ENCODE data around the gene RPS23. TPM values are rescaled to one million over a fixed set of nuclear protein-coding genes. Genes with fewer than 3 reads are reported as not detected.
"Not testable (repeated sequence)": the region's sequence is repeated elsewhere in the genome, so short reads cannot be mapped to it uniquely, and the experiment has no call there.

The RPS23 gene
- polyA plus RNA-seq, 2 donors: 1,380 to 2,621 TPM

- Histone ChIP-seq H3K9me3 (ENCODE audit: control insufficient read depth in 2 of 2, insufficient read depth in 1 of 2, low read depth in 1 of 2, low read length in 1 of 2) (no peaks in the 10 kb centered on the region), H3K27me3 (ENCODE audit: control insufficient read depth in 1 of 2, insufficient read depth in 2 of 2, low read length in 2 of 2) (no peaks in the 10 kb centered on the region), H3K36me3 (ENCODE audit: control insufficient read depth in 2 of 2, insufficient read depth in 2 of 2, low read length in 1 of 2) (peaks cover 0 to 9% of the 10 kb centered on the region in 2 donors), H3K4me1 (ENCODE audit: control insufficient read depth in 2 of 2, insufficient read depth in 2 of 2, low read length in 1 of 2) (no peaks in the 10 kb centered on the region), H3K4me3 (ENCODE audit: low read depth in 1 of 2, low read length in 2 of 2) (no peak overlapping the region), H3K27ac (ENCODE audit: low read depth in 2 of 2, low read length in 1 of 2) (no peak overlapping the region)
- WGBS, 2 donors: 83 to 89% methylated on average over 1 of the region's 1 CpG
Measured at GRCh38 chr5:82275216-82275664, 2.9 kb downstream of the RPS23 start.

GRCh38 chr5:82274343-82275211, 3.6 kb downstream of the RPS23 start:
- H3K4me1 ChIP-seq (ENCODE audit: control insufficient read depth in 2 of 2, insufficient read depth in 2 of 2, low read length in 1 of 2): no peaks in the 10 kb centered on the region
- no peaks in the 10 kb centered on the region for H3K9me3 ChIP-seq (ENCODE audit: control insufficient read depth in 2 of 2, insufficient read depth in 1 of 2, low read depth in 1 of 2, low read length in 1 of 2)
- no peak overlapping the region for H3K27ac ChIP-seq (ENCODE audit: low read depth in 2 of 2, low read length in 1 of 2)
- no peak overlapping the region for H3K4me3 ChIP-seq (ENCODE audit: low read depth in 1 of 2, low read length in 2 of 2)
- H3K27me3 ChIP-seq (ENCODE audit: control insufficient read depth in 1 of 2, insufficient read depth in 2 of 2, low read length in 2 of 2): no peaks in the 10 kb centered on the region
- peaks cover 0 to 9% of the 10 kb centered on the region in 2 donors for H3K36me3 ChIP-seq (ENCODE audit: control insufficient read depth in 2 of 2, insufficient read depth in 2 of 2, low read length in 1 of 2)
- 84 to 87% methylated on average over 31 of the region's 31 CpGs for WGBS, 2 donors

- H3K36me3 ChIP-seq (ENCODE audit: control insufficient read depth in 2 of 2, insufficient read depth in 2 of 2, low read length in 1 of 2); H3K4me3 ChIP-seq (ENCODE audit: low read depth in 1 of 2, low read length in 2 of 2); H3K27me3 ChIP-seq (ENCODE audit: control insufficient read depth in 1 of 2, insufficient read depth in 2 of 2, low read length in 2 of 2); H3K27ac ChIP-seq (ENCODE audit: low read depth in 2 of 2, low read length in 1 of 2); H3K4me1 ChIP-seq (ENCODE audit: control insufficient read depth in 2 of 2, insufficient read depth in 2 of 2, low read length in 1 of 2); H3K9me3 ChIP-seq (ENCODE audit: control insufficient read depth in 2 of 2, insufficient read depth in 1 of 2, low read depth in 1 of 2, low read length in 1 of 2): not testable (repeated sequence)
- WGBS, 2 donors: 64 to 88% methylated on average over 4 of the region's 4 CpGs
Measured at GRCh38 chr5:82273426-82273825, 4.7 kb downstream of the RPS23 start.

- not testable (repeated sequence) for H3K27me3 ChIP-seq (ENCODE audit: control insufficient read depth in 1 of 2, insufficient read depth in 2 of 2, low read length in 2 of 2); H3K4me1 ChIP-seq (ENCODE audit: control insufficient read depth in 2 of 2, insufficient read depth in 2 of 2, low read length in 1 of 2); H3K36me3 ChIP-seq (ENCODE audit: control insufficient read depth in 2 of 2, insufficient read depth in 2 of 2, low read length in 1 of 2); H3K4me3 ChIP-seq (ENCODE audit: low read depth in 1 of 2, low read length in 2 of 2); H3K27ac ChIP-seq (ENCODE audit: low read depth in 2 of 2, low read length in 1 of 2); H3K9me3 ChIP-seq (ENCODE audit: control insufficient read depth in 2 of 2, insufficient read depth in 1 of 2, low read depth in 1 of 2, low read length in 1 of 2)
- WGBS, 2 donors: 85 to 91% methylated on average over 24 of the region's 24 CpGs
Measured at GRCh38 chr5:82272571-82273356, 5.4 kb downstream of the RPS23 start.

GRCh38 chr5:82269363-82269762, 8.8 kb downstream of the RPS23 start:
- WGBS, 2 donors: 80 to 90% methylated on average over 2 of the region's 2 CpGs
- H3K9me3 ChIP-seq (ENCODE audit: control insufficient read depth in 2 of 2, insufficient read depth in 1 of 2, low read depth in 1 of 2, low read length in 1 of 2); H3K27me3 ChIP-seq (ENCODE audit: control insufficient read depth in 1 of 2, insufficient read depth in 2 of 2, low read length in 2 of 2); H3K4me1 ChIP-seq (ENCODE audit: control insufficient read depth in 2 of 2, insufficient read depth in 2 of 2, low read length in 1 of 2); H3K36me3 ChIP-seq (ENCODE audit: control insufficient read depth in 2 of 2, insufficient read depth in 2 of 2, low read length in 1 of 2); H3K27ac ChIP-seq (ENCODE audit: low read depth in 2 of 2, low read length in 1 of 2); H3K4me3 ChIP-seq (ENCODE audit: low read depth in 1 of 2, low read length in 2 of 2): not testable (repeated sequence)

- 94 to 95% methylated on average over 9 of the region's 9 CpGs for WGBS, 2 donors
- not testable (repeated sequence) for H3K36me3 ChIP-seq (ENCODE audit: control insufficient read depth in 2 of 2, insufficient read depth in 2 of 2, low read length in 1 of 2); H3K27me3 ChIP-seq (ENCODE audit: control insufficient read depth in 1 of 2, insufficient read depth in 2 of 2, low read length in 2 of 2); H3K4me3 ChIP-seq (ENCODE audit: low read depth in 1 of 2, low read length in 2 of 2); H3K9me3 ChIP-seq (ENCODE audit: control insufficient read depth in 2 of 2, insufficient read depth in 1 of 2, low read depth in 1 of 2, low read length in 1 of 2); H3K27ac ChIP-seq (ENCODE audit: low read depth in 2 of 2, low read length in 1 of 2); H3K4me1 ChIP-seq (ENCODE audit: control insufficient read depth in 2 of 2, insufficient read depth in 2 of 2, low read length in 1 of 2)
Measured at GRCh38 chr5:82267297-82267933, 10.7 kb downstream of the RPS23 start.

- 44 to 57% methylated on average over 4 of the region's 4 CpGs for WGBS, 2 donors
- H3K9me3 ChIP-seq (ENCODE audit: control insufficient read depth in 2 of 2, insufficient read depth in 1 of 2, low read depth in 1 of 2, low read length in 1 of 2): peaks cover 0 to 3% of the 10 kb centered on the region in 2 donors
- H3K36me3 ChIP-seq (ENCODE audit: control insufficient read depth in 2 of 2, insufficient read depth in 2 of 2, low read length in 1 of 2): no peaks in the 10 kb centered on the region
- no peaks in the 10 kb centered on the region for H3K4me1 ChIP-seq (ENCODE audit: control insufficient read depth in 2 of 2, insufficient read depth in 2 of 2, low read length in 1 of 2)
- H3K27me3 ChIP-seq (ENCODE audit: control insufficient read depth in 1 of 2, insufficient read depth in 2 of 2, low read length in 2 of 2): no peaks in the 10 kb centered on the region
- H3K27ac ChIP-seq (ENCODE audit: low read depth in 2 of 2, low read length in 1 of 2): no peak overlapping the region
- no peak overlapping the region for H3K4me3 ChIP-seq (ENCODE audit: low read depth in 1 of 2, low read length in 2 of 2)
Measured at GRCh38 chr5:82265047-82265446, 13.1 kb downstream of the RPS23 start.

GRCh38 chr5:82259172-82259800, 18.9 kb downstream of the RPS23 start:
- Histone ChIP-seq H3K4me1 (ENCODE audit: control insufficient read depth in 2 of 2, insufficient read depth in 2 of 2, low read length in 1 of 2) (no peaks in the 10 kb centered on the region), H3K9me3 (ENCODE audit: control insufficient read depth in 2 of 2, insufficient read depth in 1 of 2, low read depth in 1 of 2, low read length in 1 of 2) (no peaks in the 10 kb centered on the region), H3K36me3 (ENCODE audit: control insufficient read depth in 2 of 2, insufficient read depth in 2 of 2, low read length in 1 of 2) (no peaks in the 10 kb centered on the region), H3K4me3 (ENCODE audit: low read depth in 1 of 2, low read length in 2 of 2) (no peak overlapping the region), H3K27ac (ENCODE audit: low read depth in 2 of 2, low read length in 1 of 2) (no peak overlapping the region), H3K27me3 (ENCODE audit: control insufficient read depth in 1 of 2, insufficient read depth in 2 of 2, low read length in 2 of 2) (no peaks in the 10 kb centered on the region)
- 83 to 86% methylated on average over 3 of the region's 3 CpGs for WGBS, 2 donors

GRCh38 chr5:82257729-82258128, 20.4 kb downstream of the RPS23 start:
- Histone ChIP-seq H3K4me3 (ENCODE audit: low read depth in 1 of 2, low read length in 2 of 2) (no peak overlapping the region), H3K4me1 (ENCODE audit: control insufficient read depth in 2 of 2, insufficient read depth in 2 of 2, low read length in 1 of 2) (no peaks in the 10 kb centered on the region), H3K36me3 (ENCODE audit: control insufficient read depth in 2 of 2, insufficient read depth in 2 of 2, low read length in 1 of 2) (no peaks in the 10 kb centered on the region), H3K9me3 (ENCODE audit: control insufficient read depth in 2 of 2, insufficient read depth in 1 of 2, low read depth in 1 of 2, low read length in 1 of 2) (no peaks in the 10 kb centered on the region), H3K27ac (ENCODE audit: low read depth in 2 of 2, low read length in 1 of 2) (no peak overlapping the region), H3K27me3 (ENCODE audit: control insufficient read depth in 1 of 2, insufficient read depth in 2 of 2, low read length in 2 of 2) (no peaks in the 10 kb centered on the region)
- 83 to 86% methylated on average over 3 of the region's 3 CpGs for WGBS, 2 donors
